Spleen (tissue), 7 donors: ENCODE results near the gene NATD1.
"Not testable (repeated sequence)": the region's sequence is repeated elsewhere in the genome, so short reads cannot be mapped to it uniquely, and the experiment has no call there.

Source experiments
- POLR2A ChIP-seq, 3 donors: fragments of 450-650 bp; IDR thresholded peaks; one replicate each; pipeline ENCODE4 v1.5.1; 2017; ENCODE audit warnings: antibody characterized with exemption in 3 of 3, mild to moderate bottlenecking in 1 of 3
- POLR2AphosphoS5 ChIP-seq, 3 donors: sonication (generic); formaldehyde crosslinking; IDR thresholded peaks; one replicate each; pipeline ENCODE4 v1.5.1; 2017; ENCODE audit warnings: antibody characterized with exemption in 3 of 3
- TF ChIP-seq, protein P1 (sequence below), 11 experiments: fragments of 200-600 bp in 7 of 11; fragments of 450-650 bp in 4 of 11; sonication (generic) in 4 of 11; IDR thresholded peaks in 8 of 11; conservative IDR thresholded peaks in 3 of 11; 1 replicate in 7 of 11; 2 replicates in 4 of 11; pipeline versions ENCODE4 v1.4.0 to v1.8.0; 2016 to 2021; ENCODE audit warnings: antibody characterized with exemption in 11 of 11, inconsistent platforms in 4 of 11, mild to moderate bottlenecking in 1 of 11
- donor health status: DM: no; HTN: no; CAD: no; lungs with moderate emphysema.
- donor health status: DM: no; HTN: no; CAD: no.
- donor health status: DM: no; HTN: no; CAD: no.

GRCh38 chr17:21227277-21227676 is 25.9 kb downstream of the NATD1 start:
- TF ChIP-seq, protein P1, sequence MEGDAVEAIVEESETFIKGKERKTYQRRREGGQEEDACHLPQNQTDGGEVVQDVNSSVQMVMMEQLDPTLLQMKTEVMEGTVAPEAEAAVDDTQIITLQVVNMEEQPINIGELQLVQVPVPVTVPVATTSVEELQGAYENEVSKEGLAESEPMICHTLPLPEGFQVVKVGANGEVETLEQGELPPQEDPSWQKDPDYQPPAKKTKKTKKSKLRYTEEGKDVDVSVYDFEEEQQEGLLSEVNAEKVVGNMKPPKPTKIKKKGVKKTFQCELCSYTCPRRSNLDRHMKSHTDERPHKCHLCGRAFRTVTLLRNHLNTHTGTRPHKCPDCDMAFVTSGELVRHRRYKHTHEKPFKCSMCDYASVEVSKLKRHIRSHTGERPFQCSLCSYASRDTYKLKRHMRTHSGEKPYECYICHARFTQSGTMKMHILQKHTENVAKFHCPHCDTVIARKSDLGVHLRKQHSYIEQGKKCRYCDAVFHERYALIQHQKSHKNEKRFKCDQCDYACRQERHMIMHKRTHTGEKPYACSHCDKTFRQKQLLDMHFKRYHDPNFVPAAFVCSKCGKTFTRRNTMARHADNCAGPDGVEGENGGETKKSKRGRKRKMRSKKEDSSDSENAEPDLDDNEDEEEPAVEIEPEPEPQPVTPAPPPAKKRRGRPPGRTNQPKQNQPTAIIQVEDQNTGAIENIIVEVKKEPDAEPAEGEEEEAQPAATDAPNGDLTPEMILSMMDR (IDR thresholded peaks at IDR 0.05 in 8 of 11, conservative IDR thresholded peaks at IDR 0.05 in 3 of 11), result not testable (repeated sequence)
- not testable (repeated sequence) for TF ChIP-seq POLR2A, POLR2AphosphoS5 (IDR thresholded peaks at IDR 0.05)
